HUES64 (cell line): ENCODE measurements around the gene IER3IP1. TPM values are rescaled to one million over a fixed set of nuclear protein-coding genes. Genes with fewer than 3 reads are reported as not detected.
"Not testable (repeated sequence)": the region's sequence is repeated elsewhere in the genome, so short reads cannot be mapped to it uniquely, and the experiment has no call there.

ENCODE experiments used
- H3K27ac ChIP-seq: 2 replicates; pipeline ENCODE4 v1.7.0; 2013; ENCODE audit warnings: low read depth, low read length, inconsistent platforms
- H3K27me3 ChIP-seq: 2 replicates; pipeline ENCODE4 v1.6.1; 2013; ENCODE audit warnings: mild to moderate bottlenecking, low read length; ENCODE audit not compliant: insufficient read depth
- H3K36me3 ChIP-seq: 2 replicates; pipeline ENCODE4 v1.6.1; 2013; ENCODE audit warnings: mild to moderate bottlenecking, low read length; ENCODE audit not compliant: insufficient read depth
- H3K4me1 ChIP-seq: 2 replicates; pipeline ENCODE4 v1.6.1; 2013; ENCODE audit warnings: mild to moderate bottlenecking, low read length, moderate library complexity; ENCODE audit not compliant: insufficient read depth
- H3K4me3 ChIP-seq: 2 replicates; pipeline ENCODE4 v1.5.1; 2013; ENCODE audit warnings: mild to moderate bottlenecking, low read length, moderate library complexity
- H3K9ac ChIP-seq: 2 replicates; pipeline ENCODE4 v1.6.1; 2013; ENCODE audit warnings: mild to moderate bottlenecking, low read depth, low read length
- H3K9me3 ChIP-seq: 2 replicates; pipeline ENCODE4 v1.6.1; 2013; ENCODE audit warnings: low read depth, low read length; ENCODE audit not compliant: insufficient read depth
- WGBS: fragments of 150-250, 120-280 bp; methylation state at CpG from one replicate; pipeline ENCODE4 v1.1.7; 2013; ENCODE audit warnings: missing lambda C conversion rate; 5-methylcytosine and 5-hydroxymethylcytosine counted together
- polyA plus RNA-seq, 2 experiments: library from polyadenylated mRNA; stranded (reverse); fragments of 50-300 nt; gene quantifications; one replicate each; pipeline ENCODE4 v1.2.3, GENCODE V29; 2013

Gene IER3IP1
- 11.6 TPM for polyA plus RNA-seq (2013, experiment 1 of 2)
- polyA plus RNA-seq (2013, experiment 2 of 2) = 14.5 TPM

DNA sequence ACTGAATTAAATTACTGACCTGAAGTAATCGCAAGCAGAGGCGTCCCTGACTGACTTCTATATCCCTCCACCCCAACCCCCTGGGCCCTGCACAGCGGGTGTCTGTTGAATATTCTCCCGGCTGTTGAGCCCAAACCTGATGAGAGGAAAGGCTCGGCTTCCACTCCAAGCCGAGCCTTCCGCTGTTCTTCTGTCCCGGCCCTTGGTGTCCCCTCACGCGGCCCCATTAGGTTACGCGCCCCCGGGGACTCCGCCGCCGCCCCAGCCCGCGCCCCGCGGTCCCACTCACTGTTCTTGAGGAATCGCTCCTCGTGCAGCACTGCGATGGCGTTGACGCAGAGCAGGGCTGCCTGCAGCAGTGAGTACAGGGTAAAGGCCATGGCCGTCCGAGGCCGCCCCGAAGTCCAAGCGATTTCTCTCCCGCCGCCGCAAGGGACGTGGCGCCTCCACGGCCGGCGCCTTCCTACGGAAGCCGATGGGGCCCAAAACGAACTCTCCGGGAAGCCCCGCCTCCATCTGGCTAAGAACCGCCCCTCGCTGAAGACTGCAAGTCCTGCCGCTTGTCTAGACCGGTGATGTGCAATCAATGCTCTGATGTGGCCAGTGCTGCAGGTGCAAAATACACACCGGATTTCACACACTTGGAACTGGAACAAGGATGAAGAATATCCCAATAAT lies at the start of gene IER3IP1:
Gene IER3IP1, minus strand, starts transcription at position 467 of the 678 bp plus-strand sequence. Its CDS starts 87 bp downstream, at position 380.
- peak within 1 kb of the TSS; percentile 91 for H3K9ac ChIP-seq
- no peaks in the 10 kb centered on the region for H3K9me3 ChIP-seq
- no peaks in the 10 kb centered on the region; the same call in 1 of the 2 replicates for H3K27me3 ChIP-seq
- peaks cover 7% of the 10 kb centered on the region for H3K4me1 ChIP-seq
- H3K4me3 ChIP-seq = peak within 1 kb of the TSS; percentile 97
- H3K27ac ChIP-seq = peak within 1 kb of the TSS; percentile 96
- 0 out of 2 replicates have a peak, but pooled peaks cover 9% of the 10 kb centered on the region for H3K36me3 ChIP-seq
- under 1% methylated on average over 48 of the region's 48 CpGs for WGBS

DNA sequence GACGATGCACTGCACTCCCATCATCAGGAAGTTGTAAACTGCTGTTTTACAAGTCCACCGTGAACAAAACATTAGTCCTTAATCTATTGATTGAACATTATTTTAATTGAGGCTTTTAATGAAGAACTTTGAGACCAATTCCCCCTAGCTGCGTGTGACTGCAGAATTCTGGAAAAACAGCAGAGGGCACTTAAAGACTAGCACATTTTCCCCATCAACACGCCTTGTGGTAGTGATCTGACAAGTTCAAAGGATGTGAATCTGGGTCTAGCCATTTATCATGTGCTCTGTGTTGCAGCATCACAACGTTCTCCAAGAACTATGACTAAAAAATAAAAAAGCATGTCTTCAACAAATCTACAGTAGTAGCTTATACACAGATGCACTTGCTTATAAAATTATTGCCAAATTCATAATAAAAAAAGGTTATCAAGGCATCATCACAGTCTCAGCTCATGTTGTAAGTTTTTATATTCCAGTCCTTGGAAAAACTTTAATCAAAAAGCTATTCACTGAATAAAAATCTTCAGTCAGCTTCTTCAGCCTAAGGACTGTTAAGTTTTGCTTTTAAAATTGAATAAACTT lies 39.5 kb upstream of the IER3IP1 start:
- H3K9me3 ChIP-seq = no peaks in the 10 kb centered on the region
- H3K27me3 ChIP-seq = 0 out of 2 replicates have a peak, but pooled peaks cover 7% of the 10 kb centered on the region
- no peak overlapping the region for H3K9ac ChIP-seq
- H3K27ac ChIP-seq = no peak overlapping the region
- no peaks in the 10 kb centered on the region for H3K4me1 ChIP-seq
- H3K36me3 ChIP-seq = no peaks in the 10 kb centered on the region
- 2% methylated on average over 5 of the region's 5 CpGs for WGBS
- no peak overlapping the region for H3K4me3 ChIP-seq

- no CpG with 5 or more reads among the region's 1 CpG for WGBS
- Histone ChIP-seq H3K27me3 (0 out of 2 replicates have a peak, but pooled peaks cover 4% of the 10 kb centered on the region), H3K9ac (no peak overlapping the region), H3K27ac (no peak overlapping the region), H3K4me3 (no peak overlapping the region), H3K9me3 (no peaks in the 10 kb centered on the region), H3K36me3 (no peaks in the 10 kb centered on the region), H3K4me1 (peaks cover 17% of the 10 kb centered on the region)
These were observed 33.0 kb upstream of the IER3IP1 start for GRCh38 chr18:47209171-47209570.

DNA sequence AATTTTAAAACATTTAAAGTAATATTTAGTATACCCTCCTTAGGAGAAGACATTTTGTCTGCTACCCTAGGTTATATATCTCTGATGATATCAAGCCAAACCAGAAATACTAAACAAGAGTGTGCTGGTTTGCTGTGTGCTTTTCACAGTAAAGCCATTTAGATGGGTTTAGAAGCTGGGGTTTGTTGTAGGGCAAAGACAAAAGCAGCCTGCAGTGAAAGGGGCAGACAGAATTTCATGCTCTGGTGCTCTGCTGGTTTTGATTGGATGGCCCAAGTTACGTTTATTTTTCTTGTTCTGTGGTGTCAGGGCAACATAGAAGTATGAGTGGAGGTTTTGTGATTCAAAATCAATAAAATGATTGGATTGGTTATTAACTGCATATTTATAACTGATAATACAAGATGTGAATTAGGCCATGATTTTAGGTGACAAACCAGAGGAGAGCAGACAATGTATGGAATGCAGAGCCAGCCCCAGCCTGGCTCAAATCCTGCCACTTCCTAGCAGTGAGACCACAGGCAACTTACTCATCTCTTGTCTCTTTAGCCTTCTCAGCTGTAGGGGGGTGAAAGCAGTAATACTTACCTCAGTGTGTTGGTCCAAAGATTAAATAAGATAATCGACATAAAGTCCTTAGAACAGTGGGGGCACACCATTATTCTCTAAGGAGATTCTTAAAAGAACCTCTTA lies 30.9 kb upstream of the IER3IP1 start:
- no peak overlapping the region; the same call in 1 of the 2 replicates for H3K9ac ChIP-seq
- peaks cover 17% of the 10 kb centered on the region for H3K4me1 ChIP-seq
- H3K4me3 ChIP-seq = no peak overlapping the region
- WGBS = 71% methylated on average over 2 of the region's 2 CpGs
- no peaks in the 10 kb centered on the region for H3K27me3 ChIP-seq
- 0 out of 2 replicates have a peak overlapping the region, but pooled peaks have one; percentile 9 for H3K27ac ChIP-seq
- no peaks in the 10 kb centered on the region for H3K36me3 ChIP-seq
- no peaks in the 10 kb centered on the region for H3K9me3 ChIP-seq

GRCh38 chr18:47204908-47205522 lies 28.9 kb upstream of the IER3IP1 start:
- peaks cover 17% of the 10 kb centered on the region for H3K4me1 ChIP-seq
- WGBS = 53% methylated on average over 3 of the region's 3 CpGs
- no peak overlapping the region for H3K4me3 ChIP-seq
- no peaks in the 10 kb centered on the region for H3K9me3 ChIP-seq
- H3K9ac ChIP-seq = no peak overlapping the region
- H3K27me3 ChIP-seq = no peaks in the 10 kb centered on the region
- no peaks in the 10 kb centered on the region for H3K36me3 ChIP-seq
- no peak overlapping the region for H3K27ac ChIP-seq

DNA sequence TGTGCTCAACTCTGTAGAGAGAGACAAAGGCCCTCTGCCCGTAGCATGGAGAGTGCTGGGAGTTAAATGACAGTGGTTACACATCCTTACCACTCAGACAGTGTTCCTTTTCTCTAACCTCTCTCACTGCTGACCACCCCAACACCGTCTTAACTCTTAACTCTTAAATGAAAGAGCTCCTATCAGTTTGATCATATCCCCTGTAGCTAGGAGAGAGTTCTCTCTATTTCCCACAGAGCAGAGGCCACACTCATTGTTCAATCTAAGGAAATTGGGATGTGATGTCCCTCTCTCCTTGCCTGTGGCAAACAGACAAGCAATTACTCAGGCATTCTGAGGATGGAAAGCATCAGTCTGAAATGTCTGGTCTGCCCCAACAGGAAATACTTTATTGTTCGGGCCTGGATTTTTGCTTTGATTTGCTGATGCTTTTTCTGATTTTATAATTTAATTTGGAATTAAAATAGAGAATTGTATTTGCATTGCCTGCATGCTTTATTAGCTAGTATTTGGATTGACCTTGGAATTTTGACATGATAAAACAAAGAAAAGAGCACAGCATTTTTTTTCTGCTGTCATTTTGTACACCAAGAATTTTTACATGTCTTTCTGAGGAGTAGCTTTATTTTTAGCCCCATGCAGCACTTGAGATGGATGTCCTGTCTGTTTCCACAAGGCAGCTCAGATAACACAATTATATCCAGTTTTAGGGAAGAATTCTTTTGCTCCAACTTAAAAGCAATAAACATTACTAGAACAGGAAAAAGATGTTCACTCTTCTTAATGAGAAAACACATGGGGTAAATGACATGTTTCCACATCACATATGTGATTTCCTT lies 27.7 kb upstream of the IER3IP1 start:
- H3K27me3 ChIP-seq = no peaks in the 10 kb centered on the region
- no peaks in the 10 kb centered on the region for H3K9me3 ChIP-seq
- no peak overlapping the region for H3K27ac ChIP-seq
- 58% methylated on average over 3 of the region's 3 CpGs for WGBS
- no peak overlapping the region for H3K9ac ChIP-seq
- no peak overlapping the region for H3K4me3 ChIP-seq
- no peaks in the 10 kb centered on the region for H3K36me3 ChIP-seq
- H3K4me1 ChIP-seq = peaks cover 17% of the 10 kb centered on the region

GRCh38 chr18:47195961-47196360 lies 19.8 kb upstream of the IER3IP1 start:
- H3K4me1 ChIP-seq, H3K36me3 ChIP-seq, H3K27ac ChIP-seq, H3K27me3 ChIP-seq, H3K9ac ChIP-seq, H3K9me3 ChIP-seq, H3K4me3 ChIP-seq: not testable (repeated sequence)
- WGBS = 92% methylated on average over 3 of the region's 3 CpGs

GRCh38 chr18:47191961-47192360 lies 15.8 kb upstream of the IER3IP1 start:
- no peak overlapping the region for H3K27ac ChIP-seq
- H3K27me3 ChIP-seq = no peaks in the 10 kb centered on the region
- no peaks in the 10 kb centered on the region for H3K36me3 ChIP-seq
- no peak overlapping the region for H3K4me3 ChIP-seq
- WGBS = 92% methylated on average over 2 of the region's 2 CpGs
- no peaks in the 10 kb centered on the region for H3K4me1 ChIP-seq
- no peaks in the 10 kb centered on the region for H3K9me3 ChIP-seq
- no peak overlapping the region for H3K9ac ChIP-seq

- H3K36me3 ChIP-seq = no peaks in the 10 kb centered on the region
- H3K9me3 ChIP-seq = peaks cover 22% of the 10 kb centered on the region
- no peak overlapping the region for H3K9ac ChIP-seq
- H3K4me1 ChIP-seq = no peaks in the 10 kb centered on the region
- H3K4me3 ChIP-seq = no peak overlapping the region
- H3K27ac ChIP-seq = no peak overlapping the region
- WGBS = 83% methylated on average over 7 of the region's 7 CpGs
- no peaks in the 10 kb centered on the region for H3K27me3 ChIP-seq
These were observed 11.6 kb upstream of the IER3IP1 start for GRCh38 chr18:47187721-47188120.

- no peak overlapping the region for H3K9ac ChIP-seq
- no peaks in the 10 kb centered on the region; the same call in 1 of the 2 replicates for H3K27me3 ChIP-seq
- H3K27ac ChIP-seq = no peak overlapping the region
- 91% methylated on average over 5 of the region's 5 CpGs for WGBS
- no peaks in the 10 kb centered on the region for H3K36me3 ChIP-seq
- H3K4me3 ChIP-seq = no peak overlapping the region
- no peaks in the 10 kb centered on the region for H3K4me1 ChIP-seq
- peaks cover 22% of the 10 kb centered on the region for H3K9me3 ChIP-seq
These were observed 8.4 kb upstream of the IER3IP1 start for GRCh38 chr18:47184419-47185050.
